IMR-90 (cell line): ENCODE data around the gene MICU1. TPM values are rescaled to one million over a fixed set of nuclear protein-coding genes. Genes with fewer than 3 reads are reported as not detected.

ENCODE experiments used
- ATAC-seq: fragments of 200-7000 bp; cut with Tn5 transposase; 2 replicates; pipeline ENCODE4 v1.9.1; 2020; ENCODE audit warnings: low read depth, mild to moderate bottlenecking, moderate library complexity
- BruUV-seq: library from RNA; stranded (reverse); fragments of 400-500 nt; replicated peaks from 2 replicates; lab custom pipeline; 2021; lab: Mats Ljungman, UMichigan
- CTCF ChIA-PET: fragments of 300-600 bp; formaldehyde crosslinking; extraction: SDS; loops from one replicate; lab custom pipeline; 2021; ENCODE audit warnings: antibody characterized with exemption; lab: Yijun Ruan, JAX
- POLR2A ChIA-PET: fragments of 300-600 bp; sonication (Branson Sonifier 250); formaldehyde crosslinking; loops from one replicate; lab custom pipeline; 2022; ENCODE audit warnings: antibody characterized with exemption; ENCODE audit not compliant: unreplicated experiment; lab: Charles Lee
- DNase-seq: peaks from one replicate; pipeline ENCODE4 v3.0.0; 2013
- H2AFZ ChIP-seq: replicated peaks from 2 replicates; pipeline ENCODE3; 2013; ENCODE audit warnings: low read length, mild to moderate bottlenecking; ENCODE audit not compliant: poor library complexity
- H2AK5ac ChIP-seq: 2 replicates; pipeline ENCODE4 v1.6.1; 2013; ENCODE audit warnings: low read depth, low read length, inconsistent platforms
- H2AK9ac ChIP-seq: replicated peaks from 2 replicates; pipeline ENCODE3; 2013; ENCODE audit warnings: mild to moderate bottlenecking, low read depth, low read length, moderate library complexity; ENCODE audit not compliant: poor library complexity
- H2BK120ac ChIP-seq: 2 replicates; pipeline ENCODE4 v1.6.1; 2013; ENCODE audit warnings: low read depth, low read length, inconsistent platforms
- H2BK15ac ChIP-seq: 3 replicates; pipeline ENCODE4 v1.6.1; 2013; ENCODE audit warnings: low read depth, low read length, inconsistent platforms
- H2BK20ac ChIP-seq: 2 replicates; pipeline ENCODE4 v1.6.1; 2013; ENCODE audit warnings: low read depth, mild to moderate bottlenecking, inconsistent platforms, low read length, moderate library complexity
- H2BK5ac ChIP-seq: 2 replicates; pipeline ENCODE4 v1.6.1; 2013; ENCODE audit warnings: mild to moderate bottlenecking, low read depth, low read length, inconsistent platforms; ENCODE audit not compliant: poor library complexity, severe bottlenecking
- H3K14ac ChIP-seq: replicated peaks from 2 replicates; pipeline ENCODE4 v1.6.1; 2013; ENCODE audit warnings: low read depth, low read length, inconsistent platforms
- H3K18ac ChIP-seq: 2 replicates; pipeline ENCODE4 v1.6.1; 2013; ENCODE audit warnings: low read depth, low read length, control low read depth
- H3K23ac ChIP-seq: 2 replicates; pipeline ENCODE4 v1.6.1; 2013; ENCODE audit warnings: low read depth, low read length, inconsistent platforms
- H3K27ac ChIP-seq: 2 replicates; pipeline ENCODE4 v1.5.1; 2013; ENCODE audit warnings: mild to moderate bottlenecking, control low read depth, low read length; ENCODE audit not compliant: insufficient read depth
- H3K27me3 ChIP-seq: 2 replicates; pipeline ENCODE4 v1.6.1; 2013; ENCODE audit warnings: low read length; ENCODE audit not compliant: control insufficient read depth, insufficient read depth
- H3K36me3 ChIP-seq: 2 replicates; pipeline ENCODE4 v1.6.1; 2013; ENCODE audit warnings: low read length, mixed read lengths; ENCODE audit not compliant: control insufficient read depth, insufficient read depth
- H3K4ac ChIP-seq: 2 replicates; pipeline ENCODE4 v1.6.1; 2013; ENCODE audit warnings: low read depth, low read length, inconsistent platforms
- H3K4me1 ChIP-seq: 2 replicates; pipeline ENCODE4 v1.6.1; 2013; ENCODE audit warnings: low read length, mixed read lengths; ENCODE audit not compliant: control insufficient read depth, insufficient read depth
- H3K4me2 ChIP-seq: 2 replicates; pipeline ENCODE4 v1.6.1; 2013; ENCODE audit warnings: low read depth, mild to moderate bottlenecking, control low read depth, low read length, moderate library complexity
- H3K4me3 ChIP-seq: 2 replicates; pipeline ENCODE4 v1.5.1; 2013; ENCODE audit warnings: low read depth, mild to moderate bottlenecking, control low read depth, low read length, moderate library complexity; ENCODE audit not compliant: insufficient read depth
- H3K56ac ChIP-seq: 2 replicates; pipeline ENCODE4 v1.6.1; 2013; ENCODE audit warnings: low read length, inconsistent platforms; ENCODE audit not compliant: insufficient read depth; ENCODE audit errors: extremely low read depth
- H3K79me1 ChIP-seq, 2 experiments: 2 replicates each; pipeline ENCODE4 v1.6.1; 2013; ENCODE audit warnings: low read length in 2 of 2, inconsistent platforms in 1 of 2, low read depth in 1 of 2
- H3K9ac ChIP-seq: 2 replicates; pipeline ENCODE4 v1.6.1; 2013; ENCODE audit warnings: low read depth, low read length, control low read depth
- H3K9me1 ChIP-seq: 2 replicates; pipeline ENCODE4 v1.6.1; 2013; ENCODE audit warnings: low read length, inconsistent platforms; ENCODE audit not compliant: insufficient read depth
- H3K9me3 ChIP-seq: 2 replicates; pipeline ENCODE4 v1.6.1; 2013; ENCODE audit warnings: low read length; ENCODE audit not compliant: control insufficient read depth, insufficient read depth
- H4K20me1 ChIP-seq: 2 replicates; pipeline ENCODE4 v1.6.1; 2013; ENCODE audit warnings: low read length, inconsistent platforms; ENCODE audit not compliant: insufficient read depth
- H4K5ac ChIP-seq: 2 replicates; pipeline ENCODE4 v1.6.1; 2013; ENCODE audit warnings: mild to moderate bottlenecking, low read depth, low read length, control low read depth
- H4K8ac ChIP-seq, 2 experiments: 2 replicates each; pipeline ENCODE4 v1.6.1; 2013; ENCODE audit warnings: low read depth in 2 of 2, low read length in 2 of 2, control low read depth in 1 of 2, inconsistent platforms in 1 of 2
- H4K91ac ChIP-seq: 2 replicates; pipeline ENCODE4 v1.6.1; 2013; ENCODE audit warnings: low read depth, low read length, inconsistent platforms; ENCODE audit not compliant: insufficient read depth
- NFE2L2 ChIP-seq: fragments of 150-350 bp; IDR thresholded peaks from 2 replicates; pipeline ENCODE4 v1.6.1; 2016; ENCODE audit warnings: low read depth, mild to moderate bottlenecking, low read length
- SMC3 ChIP-seq: fragments of 150-350 bp; IDR thresholded peaks from 2 replicates; pipeline ENCODE4 v1.6.1; 2016; ENCODE audit warnings: low read depth, mild to moderate bottlenecking, antibody characterized with exemption, low read length, moderate library complexity
- USF2 ChIP-seq: fragments of 150-350 bp; IDR thresholded peaks from 2 replicates; pipeline ENCODE4 v1.6.1; 2017; ENCODE audit warnings: mild to moderate bottlenecking, antibody characterized with exemption, low read length, low read depth
- WGBS, 2 experiments: methylation state at CpG; one replicate each; pipeline versions ENCODE4 v1.1.5 to v1.1.7; 2013; ENCODE audit warnings: missing lambda C conversion rate in 2 of 2; ENCODE audit not compliant: insufficient read length in 1 of 2; ENCODE audit errors: extremely low coverage in 2 of 2; 5-methylcytosine and 5-hydroxymethylcytosine counted together
- dilution Hi-C: fragments of 300-500 bp; cut with HindIII; formaldehyde crosslinking; loops from one replicate; pipeline ENCODE4 v1.14.3; 2018; ENCODE audit warnings: low sequenced_read_pairs; ENCODE audit not compliant: unreplicated experiment
- in situ Hi-C: fragments of 300-500 bp; cut with MboI; formaldehyde crosslinking; loops from 3 replicates; pipeline ENCODE4 v1.14.3; 2019; ENCODE audit warnings: low sequenced_read_pairs, inconsistent platforms, mixed read lengths
- intact Hi-C: fragments of 100-400 bp; cut with micrococcal nuclease; formaldehyde crosslinking; loops from 2 replicates; pipeline ENCODE4 v1.10.0; 2022
- polyA plus RNA-seq, 3 experiments: library from polyadenylated mRNA; depleted of rRNA; stranded (reverse); fragments of >200 nt; gene quantifications; 2 replicates each; pipeline ENCODE4 v1.2.3, GENCODE V29; 2012; ENCODE audit warnings: low replicate concordance in 1 of 3
- total RNA-seq: library from RNA; depleted of rRNA; stranded (reverse); fragments of >200 nt; gene quantifications from 2 replicates; pipeline ENCODE4 v1.2.3, GENCODE V29; 2012

Gene MICU1
- total and polyA plus RNA-seq, 2 of the 4 experiments (the other 2 are of a cell fraction) = 43.6 to 44.7 TPM

- Histone ChIP-seq H3K23ac (no peak overlapping the region), H3K27ac (no peak overlapping the region), H2AFZ (no peak overlapping the region), H3K27me3 (no peaks in the 10 kb centered on the region), H4K5ac (no peak overlapping the region), H3K9ac (no peak overlapping the region), H3K9me1 (peaks cover 5% of the 10 kb centered on the region; the same call in 1 of the 2 replicates), H4K20me1 (peaks cover 3% of the 10 kb centered on the region; the same call in 1 of the 2 replicates), H3K9me3 (no peaks in the 10 kb centered on the region), H3K4me3 (no peak overlapping the region), H2AK5ac (no peak overlapping the region), H4K8ac (no peak overlapping the region), H2BK15ac (no peak overlapping the region), H2BK5ac (no peak overlapping the region), H4K91ac (no peak overlapping the region), H2AK9ac (peak overlapping the region; percentile 19), H2BK20ac (no peak overlapping the region; the same call in 1 of the 2 replicates), H3K14ac (no peak overlapping the region), H3K79me1 (peaks cover 0 to 3% of the 10 kb centered on the region in 2 experiments; a peak in 1 of 4 replicates), H3K4me2 (no peak overlapping the region), H3K18ac (no peak overlapping the region), H2BK120ac (no peak overlapping the region), H3K4ac (no peak overlapping the region), H3K4me1 (peaks cover 22% of the 10 kb centered on the region), H3K36me3 (peaks cover 32% of the 10 kb centered on the region), H3K56ac (no peak overlapping the region)
- CTCF ChIA-PET = no interaction called here
- DNase-seq (no peak), ATAC-seq (no peak)
- dilution Hi-C loops (no loop called here), in situ Hi-C loops (loop anchor here (10.0 kb wide), 3 partner anchors 89 to 279 kb away; no protein-coding TSS in a partner anchor), intact Hi-C loops (loop anchor here (5.0 kb wide), 1 partner anchor 376 kb away; no protein-coding TSS in a partner anchor)
- no TSS peak for BruUV-seq
- no peak for TF ChIP-seq USF2
- no peak for TF ChIP-seq NFE2L2
- TF ChIP-seq SMC3 = no peak
- POLR2A ChIA-PET = no interaction called here
- 94% methylated on average over 5 of the region's 19 CpGs; no CpG with 5 or more reads in 1 of the 2 experiments for WGBS, 2 experiments
Observed at GRCh38 chr10:72333112-72334015, 292.5 kb downstream of the MICU1 start.
